ENCODE measurements around the gene DNAL4.

DNAL4 gene

GRCh38 chr22:38728871-38729796, 64.8 kb downstream of the DNAL4 start:
- ChIA-PET POLR2A (no interaction called here), CTCF (interaction anchor here (0.6 to 1.3 kb wide), 6 partner anchors 11 to 278 kb away, joined by 3 read pairs; no protein-coding TSS in a partner anchor)
- Histone ChIP-seq H3K4me3 (ENCODE audit: control insufficient read depth in 1 of 7, extremely low read depth in 1 of 7, insufficient read depth in 4 of 7, low read depth in 2 of 7, low read length in 6 of 7) (no peak overlapping the region), H3K4me1 (ENCODE audit: control extremely low read depth in 1 of 4, control insufficient read depth in 4 of 4, insufficient read depth in 4 of 4, low read length in 3 of 4) (peaks cover 0 to 3% (median 0%) of the 10 kb centered on the region in 4 experiments), H3K27me3 (replicated peaks in 2 of 5; ENCODE audit: control insufficient read depth in 4 of 5, insufficient read depth in 5 of 5, low read length in 4 of 5) (no peaks in the 10 kb centered on the region), H3K9me3 (ENCODE audit: control extremely low read depth in 1 of 5, control insufficient read depth in 4 of 5, insufficient read depth in 2 of 5, low read depth in 1 of 5, low read length in 4 of 5) (no peaks in the 10 kb centered on the region), H3K27ac (ENCODE audit: insufficient read depth in 1 of 2, low read depth in 1 of 2, low read length in 2 of 2, poor library complexity in 1 of 2, severe bottlenecking in 2 of 2) (no peak overlapping the region), H3K36me3 (ENCODE audit: control insufficient read depth in 4 of 4, insufficient read depth in 4 of 4, low read length in 3 of 4) (peaks cover 18 to 96% (median 79%) of the 10 kb centered on the region in 4 experiments)
- no peak for DNase-seq
- 99% methylated on average over 7 of the region's 18 CpGs for WGBS (ENCODE audit: insufficient coverage)

Measured in common myeloid progenitor, CD34-positive (primary cell).